ENCODE results near the gene RUFY4. TPM values are rescaled to one million over a fixed set of nuclear protein-coding genes. Genes with fewer than 3 reads are reported as not detected.

RUFY4 gene
- total and polyA plus RNA-seq, 4 donors, result 0.39 to 0.45 TPM; not detected in 2

- H3K27me3 ChIP-seq (ENCODE audit: control insufficient read depth in 1 of 2, insufficient read depth in 2 of 2, low read length in 1 of 2), result no peaks in the 10 kb centered on the region
- WGBS, 2 donors, result 83 to 88% methylated on average over 4 of the region's 4 CpGs
- H3K4me3 ChIP-seq (ENCODE audit: low read length in 2 of 2), result no peak overlapping the region
- intact Hi-C loops (cut with DNase I), result no loop called here
- H3K9me3 ChIP-seq (ENCODE audit: control insufficient read depth, low read length), result peaks cover 3% of the 10 kb centered on the region
- ATAC-seq (ENCODE audit: low FRiP score) (no peak), DNase-seq (peak in 1 of 2 donors; percentile 35)
- H3K4me1 ChIP-seq (ENCODE audit: control insufficient read depth in 1 of 2, insufficient read depth in 2 of 2, low read length in 2 of 2), result no peaks in the 10 kb centered on the region
- no peak overlapping the region for H3K27ac ChIP-seq (ENCODE audit: low read depth in 1 of 2, low read length in 2 of 2)
- no peaks in the 10 kb centered on the region for H3K36me3 ChIP-seq (ENCODE audit: control insufficient read depth in 1 of 2, insufficient read depth in 2 of 2, low read length in 1 of 2)
Measured at GRCh38 chr2:218046238-218046637, 22.8 kb upstream of the RUFY4 start.

- Histone ChIP-seq H3K4me3 (ENCODE audit: low read length in 2 of 2) (no peak overlapping the region), H3K27ac (ENCODE audit: low read depth in 1 of 2, low read length in 2 of 2) (no peak overlapping the region), H3K9me3 (ENCODE audit: control insufficient read depth, low read length) (peaks cover 3% of the 10 kb centered on the region), H3K27me3 (ENCODE audit: control insufficient read depth in 1 of 2, insufficient read depth in 2 of 2, low read length in 1 of 2) (no peaks in the 10 kb centered on the region), H3K4me1 (ENCODE audit: control insufficient read depth in 1 of 2, insufficient read depth in 2 of 2, low read length in 2 of 2) (no peaks in the 10 kb centered on the region), H3K36me3 (ENCODE audit: control insufficient read depth in 1 of 2, insufficient read depth in 2 of 2, low read length in 1 of 2) (no peaks in the 10 kb centered on the region)
- no peak for ATAC-seq (ENCODE audit: low FRiP score)
- no peak for DNase-seq
- WGBS, 2 donors, result 93 to 94% methylated on average over 8 of the region's 8 CpGs
- intact Hi-C loops (cut with DNase I), result no loop called here
Measured at GRCh38 chr2:218047536-218048225, 21.4 kb upstream of the RUFY4 start.

- no peak overlapping the region for H3K27ac ChIP-seq (ENCODE audit: low read depth in 1 of 2, low read length in 2 of 2)
- H3K4me1 ChIP-seq (ENCODE audit: control insufficient read depth in 1 of 2, insufficient read depth in 2 of 2, low read length in 2 of 2), result no peaks in the 10 kb centered on the region
- H3K4me3 ChIP-seq (ENCODE audit: low read length in 2 of 2), result no peak overlapping the region
- intact Hi-C loops (cut with DNase I), result no loop called here
- no peak for ATAC-seq (ENCODE audit: low FRiP score)
- no peaks in the 10 kb centered on the region for H3K27me3 ChIP-seq (ENCODE audit: control insufficient read depth in 1 of 2, insufficient read depth in 2 of 2, low read length in 1 of 2)
- peaks cover 3% of the 10 kb centered on the region for H3K9me3 ChIP-seq (ENCODE audit: control insufficient read depth, low read length)
- WGBS, 2 donors, result 77 to 89% methylated on average over 3 of the region's 3 CpGs
- H3K36me3 ChIP-seq (ENCODE audit: control insufficient read depth in 1 of 2, insufficient read depth in 2 of 2, low read length in 1 of 2), result no peaks in the 10 kb centered on the region
- DNase-seq, result no peak
Measured at GRCh38 chr2:218051903-218052302, 17.1 kb upstream of the RUFY4 start.

GRCh38 chr2:218059289-218059688 is 9.8 kb upstream of the RUFY4 start:
- intact Hi-C loops (cut with DNase I), result no loop called here
- Histone ChIP-seq H3K36me3 (ENCODE audit: control insufficient read depth in 1 of 2, insufficient read depth in 2 of 2, low read length in 1 of 2) (no peaks in the 10 kb centered on the region), H3K27me3 (ENCODE audit: control insufficient read depth in 1 of 2, insufficient read depth in 2 of 2, low read length in 1 of 2) (no peaks in the 10 kb centered on the region), H3K4me3 (ENCODE audit: low read length in 2 of 2) (no peak overlapping the region), H3K4me1 (ENCODE audit: control insufficient read depth in 1 of 2, insufficient read depth in 2 of 2, low read length in 2 of 2) (no peaks in the 10 kb centered on the region), H3K27ac (ENCODE audit: low read depth in 1 of 2, low read length in 2 of 2) (no peak overlapping the region), H3K9me3 (ENCODE audit: control insufficient read depth, low read length) (no peaks in the 10 kb centered on the region)
- DNase-seq, result no peak
- 91 to 94% methylated on average over 3 of the region's 3 CpGs for WGBS, 2 donors
- no peak for ATAC-seq (ENCODE audit: low FRiP score)

GRCh38 chr2:218060118-218060517 is 8.9 kb upstream of the RUFY4 start:
- WGBS, 2 donors, result 73 to 87% methylated on average over 5 of the region's 5 CpGs
- DNase-seq (no peak), ATAC-seq (ENCODE audit: low FRiP score) (no peak)
- Histone ChIP-seq H3K27me3 (ENCODE audit: control insufficient read depth in 1 of 2, insufficient read depth in 2 of 2, low read length in 1 of 2) (no peaks in the 10 kb centered on the region), H3K4me1 (ENCODE audit: control insufficient read depth in 1 of 2, insufficient read depth in 2 of 2, low read length in 2 of 2) (no peaks in the 10 kb centered on the region), H3K4me3 (ENCODE audit: low read length in 2 of 2) (no peak overlapping the region), H3K9me3 (ENCODE audit: control insufficient read depth, low read length) (no peaks in the 10 kb centered on the region), H3K36me3 (ENCODE audit: control insufficient read depth in 1 of 2, insufficient read depth in 2 of 2, low read length in 1 of 2) (no peaks in the 10 kb centered on the region), H3K27ac (ENCODE audit: low read depth in 1 of 2, low read length in 2 of 2) (no peak overlapping the region)
- intact Hi-C loops (cut with DNase I), result loop anchor here in 1 of 2 donors (10.0 kb wide), 1 partner anchor 275 kb away; no protein-coding TSS in a partner anchor

- Histone ChIP-seq H3K27ac (ENCODE audit: low read depth in 1 of 2, low read length in 2 of 2) (no peak overlapping the region), H3K4me3 (ENCODE audit: low read length in 2 of 2) (no peak overlapping the region), H3K4me1 (ENCODE audit: control insufficient read depth in 1 of 2, insufficient read depth in 2 of 2, low read length in 2 of 2) (no peaks in the 10 kb centered on the region), H3K27me3 (ENCODE audit: control insufficient read depth in 1 of 2, insufficient read depth in 2 of 2, low read length in 1 of 2) (no peaks in the 10 kb centered on the region), H3K36me3 (ENCODE audit: control insufficient read depth in 1 of 2, insufficient read depth in 2 of 2, low read length in 1 of 2) (no peaks in the 10 kb centered on the region), H3K9me3 (ENCODE audit: control insufficient read depth, low read length) (no peaks in the 10 kb centered on the region)
- WGBS, 2 donors, result 97% methylated on average over 7 of the region's 7 CpGs
- DNase-seq (no peak), ATAC-seq (ENCODE audit: low FRiP score) (no peak)
- intact Hi-C loops (cut with DNase I), result loop anchor here in 1 of 2 donors (10.0 kb wide), 1 partner anchor 276 kb away; no protein-coding TSS in a partner anchor
Measured at GRCh38 chr2:218060950-218061660, 7.9 kb upstream of the RUFY4 start.

- no peak overlapping the region for H3K27ac ChIP-seq (ENCODE audit: low read depth in 1 of 2, low read length in 2 of 2)
- intact Hi-C loops (cut with DNase I), result loop anchor here in 1 of 2 donors (10.0 kb wide), 1 partner anchor 279 kb away; no protein-coding TSS in a partner anchor
- DNase-seq (peak in 1 of 2 donors; percentile 67), ATAC-seq (ENCODE audit: low FRiP score) (no peak)
- H3K9me3 ChIP-seq (ENCODE audit: control insufficient read depth, low read length), result no peaks in the 10 kb centered on the region
- 87 to 90% methylated on average over 5 of the region's 5 CpGs for WGBS, 2 donors
- H3K4me3 ChIP-seq (ENCODE audit: low read length in 2 of 2), result no peak overlapping the region
- H3K27me3 ChIP-seq (ENCODE audit: control insufficient read depth in 1 of 2, insufficient read depth in 2 of 2, low read length in 1 of 2), result no peaks in the 10 kb centered on the region
- H3K36me3 ChIP-seq (ENCODE audit: control insufficient read depth in 1 of 2, insufficient read depth in 2 of 2, low read length in 1 of 2), result no peaks in the 10 kb centered on the region
- H3K4me1 ChIP-seq (ENCODE audit: control insufficient read depth in 1 of 2, insufficient read depth in 2 of 2, low read length in 2 of 2), result no peaks in the 10 kb centered on the region
Measured at GRCh38 chr2:218063486-218063885, 5.6 kb upstream of the RUFY4 start.

- Histone ChIP-seq H3K4me1 (ENCODE audit: control insufficient read depth in 1 of 2, insufficient read depth in 2 of 2, low read length in 2 of 2) (no peaks in the 10 kb centered on the region), H3K36me3 (ENCODE audit: control insufficient read depth in 1 of 2, insufficient read depth in 2 of 2, low read length in 1 of 2) (no peaks in the 10 kb centered on the region), H3K4me3 (ENCODE audit: low read length in 2 of 2) (no peak overlapping the region), H3K9me3 (ENCODE audit: control insufficient read depth, low read length) (no peaks in the 10 kb centered on the region), H3K27ac (ENCODE audit: low read depth in 1 of 2, low read length in 2 of 2) (no peak overlapping the region), H3K27me3 (ENCODE audit: control insufficient read depth in 1 of 2, insufficient read depth in 2 of 2, low read length in 1 of 2) (no peaks in the 10 kb centered on the region)
- intact Hi-C loops (cut with DNase I), result loop anchor here in 1 of 2 donors (10.0 kb wide), 1 partner anchor 279 kb away; no protein-coding TSS in a partner anchor
- no peak for DNase-seq
- ATAC-seq (ENCODE audit: low FRiP score), result no peak
- WGBS, 2 donors, result 94 to 96% methylated on average over 6 of the region's 6 CpGs
Measured at GRCh38 chr2:218063896-218064295, 5.2 kb upstream of the RUFY4 start.
